Endothelial cell of umbilical vein (primary cell): Measurements from ENCODE around the gene NKD1. TPM values are rescaled to one million over a fixed set of nuclear protein-coding genes. Genes with fewer than 3 reads are reported as not detected.

Experiments
- BruUV-seq: library from RNA; stranded (reverse); fragments of 400-500 nt; replicated peaks from 2 replicates; lab custom pipeline; 2021; lab: Mats Ljungman, UMichigan
- CTCF ChIA-PET: fragments of 300-600, 350-600 bp; sonication (Branson Sonifier 250); formaldehyde crosslinking; loops from one replicate; lab custom pipeline; 2021; ENCODE audit warnings: antibody characterized with exemption, inconsistent platforms; lab: Charles Lee
- POLR2A ChIA-PET: fragments of 300-600, 350-600 bp; sonication (Branson Sonifier 250); formaldehyde crosslinking; loops from one replicate; lab custom pipeline; 2021; ENCODE audit warnings: antibody characterized with exemption, inconsistent platforms; lab: Charles Lee
- DNase-seq: peaks from one replicate; pipeline ENCODE4 v3.0.0-alpha.2; 2011; ENCODE audit warnings: low read depth, low spot score
- FAIRE-seq: peaks from 2 replicates; lab custom pipeline; 2011; peaks lifted over from hg19 to GRCh38; lab: Jason Lieb, UNC
- H2AFZ ChIP-seq: 2 replicates; pipeline ENCODE4 v1.6.0; 2012; ENCODE audit warnings: low read depth, low read length, control low read depth, inconsistent platforms
- H3K27ac ChIP-seq: 2 replicates; pipeline ENCODE4 v1.5.1; 2011; ENCODE audit warnings: low read depth, mild to moderate bottlenecking, control low read depth, low read length, moderate library complexity; ENCODE audit not compliant: insufficient read depth
- H3K27me3 ChIP-seq, 2 experiments: 2 replicates each; pipeline versions ENCODE4 v1.6.0 to v1.6.1; 2011; ENCODE audit warnings: low read length in 2 of 2, mixed read lengths in 1 of 2; ENCODE audit not compliant: control insufficient read depth in 2 of 2, insufficient read depth in 2 of 2
- H3K36me3 ChIP-seq, 2 experiments: 2 replicates in 1 of 2; 3 replicates in 1 of 2; pipeline ENCODE4 v1.5.1; 2011; ENCODE audit warnings: low read length in 2 of 2, mild to moderate bottlenecking in 1 of 2, moderate library complexity in 1 of 2; ENCODE audit not compliant: control insufficient read depth in 2 of 2, insufficient read depth in 2 of 2; ENCODE audit errors: extremely low read depth in 1 of 2
- H3K4me1 ChIP-seq: 3 replicates; pipeline ENCODE4 v1.5.1; 2011; ENCODE audit warnings: mild to moderate bottlenecking, low read length; ENCODE audit not compliant: control insufficient read depth, insufficient read depth; ENCODE audit errors: extremely low read depth
- H3K4me2 ChIP-seq: 2 replicates; pipeline ENCODE4 v1.6.1; 2011; ENCODE audit warnings: low read length, control low read depth, mixed read lengths; ENCODE audit not compliant: insufficient read depth
- H3K4me3 ChIP-seq, 3 experiments: fragments of 200-600 bp in 1 of 3; sonication (generic), shearing (Covaris generic) in 1 of 3; replicated peaks in 1 of 3; 2 replicates each; pipeline ENCODE4 v1.5.1; 2011 to 2016; ENCODE audit warnings: control low read depth in 3 of 3, low read length in 3 of 3, mild to moderate bottlenecking in 2 of 3, inconsistent platforms in 1 of 3, low read depth in 1 of 3, moderate library complexity in 1 of 3; ENCODE audit not compliant: insufficient read depth in 1 of 3
- H3K79me2 ChIP-seq: 2 replicates; pipeline ENCODE4 v1.6.0; 2012; ENCODE audit warnings: low read length, inconsistent platforms; ENCODE audit not compliant: control insufficient read depth, insufficient read depth
- H3K9ac ChIP-seq: replicated peaks from 2 replicates; pipeline ENCODE3; 2011; ENCODE audit warnings: low read length, control low read depth; ENCODE audit not compliant: insufficient read depth; ENCODE audit errors: extremely low read depth
- H3K9me1 ChIP-seq: replicated peaks from 3 replicates; pipeline ENCODE4 v1.6.0; 2011; ENCODE audit warnings: mild to moderate bottlenecking, low read length; ENCODE audit not compliant: control insufficient read depth, insufficient read depth; ENCODE audit errors: extremely low read depth
- H3K9me3 ChIP-seq: replicated peaks from 2 replicates; pipeline ENCODE4 v1.5.1; 2012; ENCODE audit warnings: low read length, inconsistent platforms; ENCODE audit not compliant: control insufficient read depth, insufficient read depth
- H4K20me1 ChIP-seq: replicated peaks from 2 replicates; pipeline ENCODE3; 2011; ENCODE audit warnings: mild to moderate bottlenecking, low read length; ENCODE audit not compliant: control insufficient read depth, insufficient read depth; ENCODE audit errors: extremely low read depth
- EZH2 ChIP-seq: IDR thresholded peaks from 2 replicates; pipeline ENCODE4 v1.6.1; 2012; ENCODE audit warnings: borderline replicate concordance, low read depth, mild to moderate bottlenecking, moderate library complexity, low read length, inconsistent platforms; ENCODE audit not compliant: severe bottlenecking
- FOS ChIP-seq: IDR thresholded peaks from 2 replicates; pipeline ENCODE4 v1.6.1; 2011; ENCODE audit warnings: mild to moderate bottlenecking, low read length, moderate library complexity, borderline replicate concordance; ENCODE audit not compliant: insufficient read depth
- GATA2 ChIP-seq: IDR thresholded peaks from 2 replicates; pipeline ENCODE4 v1.7.0; 2011; ENCODE audit warnings: low read depth, mild to moderate bottlenecking, moderate library complexity, mixed read lengths, low read length; ENCODE audit not compliant: insufficient read length, insufficient read depth
- JUN ChIP-seq: IDR thresholded peaks from 2 replicates; pipeline ENCODE4 v1.6.1; 2011; ENCODE audit warnings: borderline replicate concordance, low read depth; ENCODE audit not compliant: insufficient read length, insufficient read depth
- MYC ChIP-seq: IDR thresholded peaks from one replicate; pipeline ENCODE4 v1.6.1; 2011; ENCODE audit warnings: mild to moderate bottlenecking, low read depth, low read length
- POLR2A ChIP-seq: IDR thresholded peaks from 2 replicates; pipeline ENCODE4 v1.6.1; 2012; ENCODE audit warnings: low read depth, mild to moderate bottlenecking, control low read depth, low read length
- POLR2AphosphoS5 ChIP-seq: IDR thresholded peaks from 2 replicates; pipeline ENCODE4 v1.6.1; 2012; ENCODE audit warnings: low read depth, mild to moderate bottlenecking, control low read depth, low read length, moderate library complexity; ENCODE audit not compliant: insufficient read depth
- dilution Hi-C: fragments of 300-500 bp; cut with MboI; formaldehyde crosslinking; loops from one replicate; pipeline ENCODE4 v1.15.0; 2019; ENCODE audit warnings: low sequenced_read_pairs; ENCODE audit not compliant: extremely low pct_ligation_motif_present
- intact Hi-C: fragments of 100-400 bp; cut with micrococcal nuclease; formaldehyde crosslinking; loops from one replicate; pipeline ENCODE4 v1.10.0; 2022
- polyA plus RNA-seq, 4 experiments: library from polyadenylated mRNA; depleted of rRNA in 3 of 4; stranded (reverse) in 3 of 4; unstranded in 1 of 4; fragments of >200 nt; gene quantifications; 2 replicates each; pipeline versions ENCODE4 v1.2.1 to v1.2.3, GENCODE V29; 2011 to 2012; ENCODE audit warnings: missing spikeins in 1 of 4
- total RNA-seq: library from RNA; stranded (reverse); gene quantifications from 2 replicates; pipeline ENCODE4 v1.2.3, GENCODE V29; 2021
- TF ChIP-seq, protein P1 (sequence below), 2 donors: IDR thresholded peaks; 1 replicate in 1 of 2; 2 replicates in 1 of 2; pipeline ENCODE4 v1.5.1; 2011; ENCODE audit warnings: low read length in 2 of 2, mild to moderate bottlenecking in 2 of 2, moderate library complexity in 2 of 2, control low read depth in 1 of 2, inconsistent platforms in 1 of 2, low read depth in 1 of 2; ENCODE audit not compliant: insufficient read depth in 1 of 2; ENCODE audit errors: extremely low read depth in 1 of 2
- TF ChIP-seq, protein P2 (sequence below): IDR thresholded peaks from 2 replicates; pipeline ENCODE4 v1.6.1; 2011; ENCODE audit not compliant: insufficient read depth, insufficient read length

Gene NKD1
- total and polyA plus RNA-seq, 2 donors (not counting 3 experiments of a cell fraction or from before 2014, with no cell fraction given) = not detected

DNA sequence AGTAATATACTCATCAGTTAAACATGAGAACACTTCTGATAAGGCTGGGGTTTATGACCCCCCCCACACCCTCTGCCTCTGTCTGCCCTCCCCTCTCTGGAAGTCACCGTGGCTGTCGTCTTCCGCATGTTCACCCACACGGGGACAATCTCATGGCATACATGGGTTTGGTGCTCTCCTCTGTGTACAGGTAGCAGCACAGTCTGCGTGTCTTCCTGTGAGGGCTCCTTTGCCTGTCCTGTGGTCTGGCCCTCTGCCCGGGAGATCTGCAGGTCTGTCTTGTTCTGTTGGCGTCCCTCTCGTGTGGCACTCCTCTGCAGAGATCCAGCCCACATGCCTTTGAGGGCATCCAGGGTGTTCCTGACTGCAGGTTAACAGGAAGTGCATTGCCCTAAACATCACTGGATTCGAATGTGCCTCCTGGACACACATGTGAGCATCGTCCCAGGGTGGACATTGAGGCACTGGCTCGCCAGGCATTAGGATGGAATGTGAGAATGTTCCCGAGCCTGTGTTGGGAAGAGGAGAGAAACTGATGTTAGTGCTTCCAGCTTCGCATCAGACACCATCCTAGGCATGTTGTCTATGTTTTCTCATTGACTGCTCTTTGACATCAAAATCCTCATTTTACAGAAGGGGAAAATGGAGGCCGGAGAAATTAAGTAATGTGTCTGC lies 54.5 kb downstream of the NKD1 start:
- no peaks in the 10 kb centered on the region for H3K4me1 ChIP-seq
- H3K4me2 ChIP-seq = no peak overlapping the region
- FAIRE-seq (no peak), DNase-seq (no peak)
- H2AFZ ChIP-seq = no peak overlapping the region
- ChIA-PET CTCF (interaction anchor here (1.3 to 2.3 kb wide), 2 partner anchors 9 to 204 kb away, joined by 4 to 6 read pairs; no protein-coding TSS in a partner anchor), POLR2A (no interaction called here)
- BruUV-seq = no TSS peak
- TF ChIP-seq GATA2 = no peak
- no peak for TF ChIP-seq EZH2
- TF ChIP-seq, protein P1, sequence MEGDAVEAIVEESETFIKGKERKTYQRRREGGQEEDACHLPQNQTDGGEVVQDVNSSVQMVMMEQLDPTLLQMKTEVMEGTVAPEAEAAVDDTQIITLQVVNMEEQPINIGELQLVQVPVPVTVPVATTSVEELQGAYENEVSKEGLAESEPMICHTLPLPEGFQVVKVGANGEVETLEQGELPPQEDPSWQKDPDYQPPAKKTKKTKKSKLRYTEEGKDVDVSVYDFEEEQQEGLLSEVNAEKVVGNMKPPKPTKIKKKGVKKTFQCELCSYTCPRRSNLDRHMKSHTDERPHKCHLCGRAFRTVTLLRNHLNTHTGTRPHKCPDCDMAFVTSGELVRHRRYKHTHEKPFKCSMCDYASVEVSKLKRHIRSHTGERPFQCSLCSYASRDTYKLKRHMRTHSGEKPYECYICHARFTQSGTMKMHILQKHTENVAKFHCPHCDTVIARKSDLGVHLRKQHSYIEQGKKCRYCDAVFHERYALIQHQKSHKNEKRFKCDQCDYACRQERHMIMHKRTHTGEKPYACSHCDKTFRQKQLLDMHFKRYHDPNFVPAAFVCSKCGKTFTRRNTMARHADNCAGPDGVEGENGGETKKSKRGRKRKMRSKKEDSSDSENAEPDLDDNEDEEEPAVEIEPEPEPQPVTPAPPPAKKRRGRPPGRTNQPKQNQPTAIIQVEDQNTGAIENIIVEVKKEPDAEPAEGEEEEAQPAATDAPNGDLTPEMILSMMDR (IDR thresholded peaks at IDR 0.05; ENCODE audit: extremely low read depth in 1 of 2, insufficient read depth in 1 of 2, low read depth in 1 of 2, low read length in 2 of 2) = no peak
- no peak for TF ChIP-seq JUN
- no peak for TF ChIP-seq POLR2A
- no peak for TF ChIP-seq MYC
- TF ChIP-seq, protein P2, sequence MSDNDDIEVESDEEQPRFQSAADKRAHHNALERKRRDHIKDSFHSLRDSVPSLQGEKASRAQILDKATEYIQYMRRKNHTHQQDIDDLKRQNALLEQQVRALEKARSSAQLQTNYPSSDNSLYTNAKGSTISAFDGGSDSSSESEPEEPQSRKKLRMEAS = no peak
- TF ChIP-seq FOS = no peak
- TF ChIP-seq POLR2AphosphoS5 = no peak
- H3K9me3 ChIP-seq = no peaks in the 10 kb centered on the region
- H3K4me3 ChIP-seq = no peak overlapping the region
- H3K9me1 ChIP-seq = no peaks in the 10 kb centered on the region
- intact Hi-C loops = no loop called here
- H3K79me2 ChIP-seq = no peaks in the 10 kb centered on the region
- H3K27me3 ChIP-seq = no peaks in the 10 kb centered on the region
- dilution Hi-C loops = no loop called here
- H3K9ac ChIP-seq = no peak overlapping the region
- no peak overlapping the region for H3K27ac ChIP-seq
- H4K20me1 ChIP-seq = no peaks in the 10 kb centered on the region
- no peaks in the 10 kb centered on the region for H3K36me3 ChIP-seq
